GM12878 (cell line): ENCODE results near the gene ATXN1. TPM values are rescaled to one million over a fixed set of nuclear protein-coding genes. Genes with fewer than 3 reads are reported as not detected.

Source experiments
- E2F4 ChIP-seq: IDR thresholded peaks from 2 replicates; pipeline ENCODE4 v1.6.1; 2012; ENCODE audit warnings: low read depth, low read length, improper control_type of control experiment
- E4F1 ChIP-seq: fragments of 450-650 bp; IDR thresholded peaks from 2 replicates; pipeline ENCODE4 v1.6.1; 2018; ENCODE audit warnings: borderline replicate concordance, mild to moderate bottlenecking; ENCODE audit not compliant: partially characterized antibody
- HDAC2 ChIP-seq: fragments of 200-600 bp; sonication (generic); IDR thresholded peaks from 2 replicates; pipeline ENCODE4 v1.6.1; 2017
- KAT2A ChIP-seq: conservative IDR thresholded peaks from 2 replicates; pipeline ENCODE4 v1.6.1; 2011; ENCODE audit warnings: low read depth, low read length; ENCODE audit not compliant: control insufficient read depth
- LARP7 ChIP-seq: fragments of 450-650 bp; IDR thresholded peaks from 2 replicates; pipeline ENCODE4 v1.6.1; 2017; ENCODE audit warnings: mild to moderate bottlenecking
- MXI1 ChIP-seq: fragments of 150-350 bp; IDR thresholded peaks from 2 replicates; pipeline ENCODE4 v1.6.1; 2011; ENCODE audit warnings: low read depth, mild to moderate bottlenecking, inconsistent platforms, low read length, improper control_type of control experiment
- MYC ChIP-seq: IDR thresholded peaks from 2 replicates; pipeline ENCODE4 v1.6.1; 2011; ENCODE audit warnings: mild to moderate bottlenecking, low read length, moderate library complexity, inconsistent platforms; ENCODE audit not compliant: insufficient read depth, insufficient replicate concordance, insufficient read length, severe bottlenecking
- NFXL1 ChIP-seq: fragments of 450-650 bp; IDR thresholded peaks from 2 replicates; pipeline ENCODE4 v1.6.1; 2017; ENCODE audit warnings: antibody characterized with exemption, mild to moderate bottlenecking, borderline replicate concordance
- NR2C1 ChIP-seq: fragments of 450-650 bp; IDR thresholded peaks from 2 replicates; pipeline ENCODE4 v1.6.1; 2017; ENCODE audit warnings: antibody characterized with exemption, mild to moderate bottlenecking, moderate library complexity
- PAX5 ChIP-seq: IDR thresholded peaks from 2 replicates; pipeline ENCODE4 v1.6.1; 2011; ENCODE audit warnings: low read depth, low read length, borderline replicate concordance
- RB1 ChIP-seq: fragments of 450-650 bp; formaldehyde crosslinking; IDR thresholded peaks from 2 replicates; pipeline ENCODE4 v1.6.1; 2017; ENCODE audit warnings: mild to moderate bottlenecking, borderline replicate concordance
- SPI1 ChIP-seq: IDR thresholded peaks from 2 replicates; pipeline ENCODE4 v1.6.1; 2011; ENCODE audit warnings: low read depth, mild to moderate bottlenecking, low read length, moderate library complexity, borderline replicate concordance; ENCODE audit not compliant: insufficient read depth
- SREBF2 ChIP-seq: IDR thresholded peaks from 2 replicates; pipeline ENCODE4 v1.6.1; 2012; ENCODE audit warnings: mild to moderate bottlenecking, low read length
- ZBTB33 ChIP-seq: fragments of 450-650 bp; IDR thresholded peaks from 2 replicates; pipeline ENCODE4 v1.6.1; 2017; ENCODE audit warnings: mild to moderate bottlenecking
- ZBTB40 ChIP-seq: fragments of 450-650 bp; IDR thresholded peaks from 2 replicates; pipeline ENCODE4 v1.6.1; 2016; ENCODE audit warnings: mild to moderate bottlenecking, moderate library complexity, borderline replicate concordance
- ZNF217 ChIP-seq: fragments of 450-650 bp; IDR thresholded peaks from 2 replicates; pipeline ENCODE4 v1.6.1; 2017; ENCODE audit warnings: antibody characterized with exemption, mild to moderate bottlenecking
- ZNF687 ChIP-seq: fragments of 450-650 bp; IDR thresholded peaks from 2 replicates; pipeline ENCODE4 v1.6.1; 2017; ENCODE audit warnings: mild to moderate bottlenecking, moderate library complexity
- polyA plus RNA-seq, 11 experiments: library from polyadenylated mRNA; depleted of rRNA in 4 of 11; unstranded in 6 of 11; stranded (reverse) in 5 of 11; fragments of >200 nt; fragmentation: Nextera tagmentation in 4 of 11; fragmentation: Illumina TruSeq in 1 of 11; extraction: Ambion mirVana in 4 of 11; extraction: Trizol in 1 of 11; gene quantifications; 1 replicate in 1 of 11; 2 replicates in 10 of 11; pipeline versions ENCODE4 v1.2.1 to v1.2.3, GENCODE V29; 2011 to 2016; ENCODE audit warnings: inconsistent platforms in 2 of 11, missing spikeins in 2 of 11, low read depth in 1 of 11
- total RNA-seq, 4 experiments: library from RNA; depleted of rRNA in 3 of 4; stranded (reverse); fragments of >200 nt in 3 of 4; fragmentation: Illumina TruSeq in 1 of 4; extraction: Trizol in 1 of 4; gene quantifications; 2 replicates each; pipeline versions ENCODE4 v1.2.1 to v1.2.3, GENCODE V29; 2013 to 2021

Gene ATXN1
- total and polyA plus RNA-seq, 10 of the 15 experiments (the other 5 are each of a cell fraction or from before 2014, with no cell fraction given), result 12.2 to 51.2 (median 20.5) TPM

GRCh38 chr6:16414205-16414604 lies 347.1 kb downstream of the ATXN1 start (continued):
- TF ChIP-seq MXI1 (no peak), RB1 (no peak), ZNF687 (peak; percentile 75), ZBTB40 (no peak), LARP7 (no peak), NR2C1 (no peak), ZBTB33 (no peak), SPI1 (no peak), ZNF217 (no peak), SREBF2 (no peak), KAT2A (no peak), E2F4 (no peak), MYC (no peak), E4F1 (no peak), HDAC2 (no peak), NFXL1 (no peak), PAX5 (peak; percentile 50; the same call in 1 of the 2 replicates)
